ENCODE results near the gene ATP8A2.

Gene ATP8A2

GRCh38 chr13:25421612-25422011, 49.8 kb downstream of the ATP8A2 start:
- no peak for TF ChIP-seq CTCF (conservative IDR thresholded peaks at IDR 0.05; ENCODE audit: low read depth, low read length)
- no peak overlapping the region for H3K4me3 ChIP-seq (ENCODE audit: low read depth, low read length)
- DNase-seq (ENCODE audit: low read depth): no peak

- DNase-seq (ENCODE audit: low read depth): no peak
- no peak for TF ChIP-seq CTCF (conservative IDR thresholded peaks at IDR 0.05; ENCODE audit: low read depth, low read length)
- no peak overlapping the region for H3K4me3 ChIP-seq (ENCODE audit: low read depth, low read length)
Measured at GRCh38 chr13:25422153-25422552, 50.4 kb downstream of the ATP8A2 start.

- TF ChIP-seq CTCF (conservative IDR thresholded peaks at IDR 0.05; ENCODE audit: low read depth, low read length): no peak
- no peak for DNase-seq (ENCODE audit: low read depth)
- no peak overlapping the region for H3K4me3 ChIP-seq (ENCODE audit: low read depth, low read length)
Measured at GRCh38 chr13:25423831-25424230, 52.1 kb downstream of the ATP8A2 start.

- H3K4me3 ChIP-seq (ENCODE audit: low read depth, low read length): no peak overlapping the region
- TF ChIP-seq CTCF (conservative IDR thresholded peaks at IDR 0.05; ENCODE audit: low read depth, low read length): no peak
- no peak for DNase-seq (ENCODE audit: low read depth)
Measured at GRCh38 chr13:25429466-25429865, 57.7 kb downstream of the ATP8A2 start.

GRCh38 chr13:25432691-25433090, 60.9 kb downstream of the ATP8A2 start:
- peak; percentile 31 for DNase-seq (ENCODE audit: low read depth)
- no peak for TF ChIP-seq CTCF (conservative IDR thresholded peaks at IDR 0.05; ENCODE audit: low read depth, low read length)
- no peak overlapping the region for H3K4me3 ChIP-seq (ENCODE audit: low read depth, low read length)

- H3K4me3 ChIP-seq (ENCODE audit: low read depth, low read length): no peak overlapping the region
- DNase-seq (ENCODE audit: low read depth): no peak
- TF ChIP-seq CTCF (conservative IDR thresholded peaks at IDR 0.05; ENCODE audit: low read depth, low read length): no peak
Measured at GRCh38 chr13:25440061-25440460, 68.3 kb downstream of the ATP8A2 start.

- no peak for DNase-seq (ENCODE audit: low read depth)
- H3K4me3 ChIP-seq (ENCODE audit: low read depth, low read length): no peak overlapping the region
- no peak for TF ChIP-seq CTCF (conservative IDR thresholded peaks at IDR 0.05; ENCODE audit: low read depth, low read length)
Measured at GRCh38 chr13:25446261-25446660, 74.5 kb downstream of the ATP8A2 start.

Data from choroid plexus epithelial cell (primary cell).